ENCODE data around the gene PTOV1.

The PTOV1 gene

GRCh38 chr19:49880162-49880869 lies 29.4 kb downstream of the PTOV1 start:
- no peaks in the 10 kb centered on the region for H4K20me1 ChIP-seq (ENCODE audit: control insufficient read depth, insufficient read depth, low read depth, low read length)
- no peak for TF ChIP-seq CTCF (IDR thresholded peaks at IDR 0.05; ENCODE audit: low read depth, low read length, poor library complexity, severe bottlenecking)
- no peak for TF ChIP-seq EZH2phosphoT487 (IDR thresholded peaks at IDR 0.05; ENCODE audit: borderline replicate concordance, low read length)
- peaks cover 12% of the 10 kb centered on the region for H3K79me2 ChIP-seq (ENCODE audit: control insufficient read depth, low read length)
- no peaks in the 10 kb centered on the region for H3F3A ChIP-seq (ENCODE audit: control insufficient read depth, insufficient read depth)
- no peaks in the 10 kb centered on the region for H3K9me2 ChIP-seq (replicated peaks; ENCODE audit: control insufficient read depth, low read length)
- H3K4me3 ChIP-seq (ENCODE audit: low read length) = no peak overlapping the region
- H3K4me2 ChIP-seq (ENCODE audit: low read length) = no peak overlapping the region
- peaks cover 22% of the 10 kb centered on the region for H3K36me3 ChIP-seq (ENCODE audit: control insufficient read depth, low read length)
- peaks cover 3% of the 10 kb centered on the region; the same call in 1 of the 2 replicates for H3K9me3 ChIP-seq (ENCODE audit: control insufficient read depth, insufficient read depth, low read length)
- no peak overlapping the region for H3K27ac ChIP-seq (ENCODE audit: low read depth, low read length)
- H3K27me3 ChIP-seq (ENCODE audit: control insufficient read depth, low read length) = no peaks in the 10 kb centered on the region
- H3K4me1 ChIP-seq (ENCODE audit: control insufficient read depth, low read length) = peaks cover 18% of the 10 kb centered on the region

DNA sequence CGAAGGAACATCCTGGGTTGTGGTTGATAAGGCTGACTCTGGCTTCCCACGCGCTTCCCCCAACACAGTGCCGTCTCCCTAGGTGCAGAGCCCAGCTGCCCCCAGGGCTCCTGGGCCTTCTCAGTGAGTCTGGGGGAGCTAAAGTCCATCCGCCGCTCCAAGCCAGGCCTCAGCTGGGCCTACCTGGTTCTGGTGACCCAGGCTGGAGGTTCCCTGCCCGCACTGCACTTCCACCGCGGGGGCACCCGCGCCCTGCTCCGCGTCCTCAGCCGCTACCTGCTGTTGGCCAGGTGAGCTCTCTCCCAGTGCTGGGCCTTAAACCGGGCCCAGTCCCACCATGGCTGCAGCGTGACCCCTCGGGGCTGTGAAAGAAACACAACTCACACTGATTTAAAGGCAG lies 30.2 kb downstream of the PTOV1 start:
- no peak overlapping the region for H3K4me2 ChIP-seq (ENCODE audit: low read length)
- no peak for TF ChIP-seq EZH2phosphoT487 (IDR thresholded peaks at IDR 0.05; ENCODE audit: borderline replicate concordance, low read length)
- no peak for TF ChIP-seq CTCF (IDR thresholded peaks at IDR 0.05; ENCODE audit: low read depth, low read length, poor library complexity, severe bottlenecking)

DNA sequence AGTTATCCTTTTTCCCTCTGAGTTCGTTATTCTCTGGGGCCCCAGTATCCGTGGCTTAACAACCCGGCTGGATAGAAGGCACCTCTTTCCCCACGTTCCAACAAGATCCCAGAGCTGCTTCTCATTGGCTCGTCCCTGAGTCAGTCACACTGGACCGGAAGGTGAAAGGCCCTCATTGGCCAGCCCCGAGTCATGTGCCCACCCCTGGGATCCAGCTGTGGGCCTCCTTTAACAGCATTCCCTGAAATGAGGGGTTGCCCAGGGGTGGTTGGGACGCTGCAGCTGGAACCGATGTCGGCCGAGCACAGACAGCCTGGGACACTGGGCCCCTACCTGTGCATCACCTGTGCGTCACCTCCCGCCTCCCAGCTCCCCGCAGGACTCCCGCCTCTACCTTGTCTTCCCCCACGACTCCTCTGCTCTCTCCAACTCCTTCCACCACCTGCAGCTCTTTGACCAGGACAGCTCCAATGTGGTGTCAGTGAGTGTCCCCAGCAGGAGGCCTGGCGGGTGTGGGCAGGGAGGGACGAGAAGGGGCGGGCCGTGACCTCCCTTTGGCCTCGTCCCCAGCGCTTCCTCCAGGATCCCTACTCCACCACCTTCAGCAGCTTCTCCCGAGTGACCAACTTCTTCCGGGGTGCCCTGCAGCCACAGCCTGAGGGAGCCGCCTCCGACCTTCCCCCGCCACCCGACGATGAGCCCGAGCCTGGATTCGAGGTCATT lies 30.9 kb downstream of the PTOV1 start:
- Histone ChIP-seq H3K9me3 (ENCODE audit: control insufficient read depth, insufficient read depth, low read length) (peaks cover 3% of the 10 kb centered on the region; the same call in 1 of the 2 replicates), H3K36me3 (ENCODE audit: control insufficient read depth, low read length) (peaks cover 20% of the 10 kb centered on the region), H3K4me1 (ENCODE audit: control insufficient read depth, low read length) (peaks cover 13% of the 10 kb centered on the region)

More for the DNA sequence above, 30.2 kb downstream of the PTOV1 start:
- H3K9me2 ChIP-seq (replicated peaks; ENCODE audit: control insufficient read depth, low read length) = no peaks in the 10 kb centered on the region
- H3K79me2 ChIP-seq (ENCODE audit: control insufficient read depth, low read length) = peaks cover 4% of the 10 kb centered on the region
- no peaks in the 10 kb centered on the region for H3K27me3 ChIP-seq (ENCODE audit: control insufficient read depth, low read length)
- H3K27ac ChIP-seq (ENCODE audit: low read depth, low read length) = no peak overlapping the region
- H4K20me1 ChIP-seq (ENCODE audit: control insufficient read depth, insufficient read depth, low read depth, low read length) = no peaks in the 10 kb centered on the region
- no peak overlapping the region for H3K4me3 ChIP-seq (ENCODE audit: low read length)
- peaks cover 3% of the 10 kb centered on the region; the same call in 1 of the 2 replicates for H3K9me3 ChIP-seq (ENCODE audit: control insufficient read depth, insufficient read depth, low read length)
- H3K4me1 ChIP-seq (ENCODE audit: control insufficient read depth, low read length) = peaks cover 13% of the 10 kb centered on the region
- peaks cover 22% of the 10 kb centered on the region for H3K36me3 ChIP-seq (ENCODE audit: control insufficient read depth, low read length)
- H3F3A ChIP-seq (ENCODE audit: control insufficient read depth, insufficient read depth) = peaks cover under 1% of the 10 kb centered on the region; the same call in 1 of the 2 replicates

More for the DNA sequence above, 30.9 kb downstream of the PTOV1 start:
- Histone ChIP-seq H3K4me2 (ENCODE audit: low read length) (no peak overlapping the region), H3K27me3 (ENCODE audit: control insufficient read depth, low read length) (no peaks in the 10 kb centered on the region), H3K79me2 (ENCODE audit: control insufficient read depth, low read length) (0 out of 2 replicates have a peak, but pooled peaks cover 2% of the 10 kb centered on the region), H3K9me2 (replicated peaks; ENCODE audit: control insufficient read depth, low read length) (no peaks in the 10 kb centered on the region), H4K20me1 (ENCODE audit: control insufficient read depth, insufficient read depth, low read depth, low read length) (no peaks in the 10 kb centered on the region), H3F3A (ENCODE audit: control insufficient read depth, insufficient read depth) (peaks cover 5% of the 10 kb centered on the region; the same call in 1 of the 2 replicates), H3K27ac (ENCODE audit: low read depth, low read length) (no peak overlapping the region), H3K4me3 (ENCODE audit: low read length) (no peak overlapping the region)
- TF ChIP-seq EZH2phosphoT487 (IDR thresholded peaks at IDR 0.05; ENCODE audit: borderline replicate concordance, low read length) (no peak), CTCF (IDR thresholded peaks at IDR 0.05; ENCODE audit: low read depth, low read length, poor library complexity, severe bottlenecking) (no peak)

All from DOHH2 (cell line).